ENCODE measurements around the gene NLGN2.
"Not testable (repeated sequence)": the region's sequence is repeated elsewhere in the genome, so short reads cannot be mapped to it uniquely, and the experiment has no call there.

The NLGN2 gene

DNA sequence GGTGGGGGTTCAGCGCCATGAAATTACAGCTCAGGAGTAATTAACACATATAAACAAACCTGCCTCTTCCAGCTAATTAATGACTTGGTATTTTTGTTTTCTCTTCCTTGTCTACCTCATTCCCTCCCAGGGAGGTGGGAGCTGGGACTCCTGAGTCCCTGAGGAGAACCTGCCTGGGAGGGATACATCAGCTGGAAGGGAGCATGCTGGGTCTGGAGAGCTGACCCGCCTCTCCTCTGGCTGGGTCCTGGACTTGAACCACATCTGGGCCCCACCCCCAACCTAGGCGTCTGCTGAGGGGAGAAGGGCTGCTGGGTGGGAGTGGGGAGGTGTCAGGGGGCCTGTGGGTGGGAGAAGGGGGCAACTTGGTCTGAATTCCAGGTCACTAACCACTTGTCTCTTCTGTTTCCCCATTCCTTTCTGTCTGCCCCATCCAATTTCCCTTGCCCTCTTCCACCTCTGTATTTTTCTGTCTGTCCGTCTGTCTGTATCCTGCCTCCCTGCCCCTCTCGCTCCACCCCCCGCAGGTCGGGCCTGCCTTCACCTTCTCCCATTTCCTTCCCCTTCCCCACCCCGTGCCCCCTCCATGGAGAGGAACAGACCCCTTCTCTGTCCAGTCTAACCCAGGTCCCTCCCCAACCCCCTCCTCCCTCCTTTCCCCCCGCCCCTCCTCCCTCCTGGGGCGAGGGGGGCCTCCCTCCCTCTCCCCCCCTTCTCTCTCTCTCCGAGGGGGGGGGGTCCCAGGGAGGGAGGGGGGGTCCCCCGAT is at the start of gene NLGN2:
Gene NLGN2, plus strand, starts transcription at position 361 of the 767 bp plus-strand sequence. CDS start 411 bp downstream, outside the sequence.
- DNase-seq, result no peak

DNA sequence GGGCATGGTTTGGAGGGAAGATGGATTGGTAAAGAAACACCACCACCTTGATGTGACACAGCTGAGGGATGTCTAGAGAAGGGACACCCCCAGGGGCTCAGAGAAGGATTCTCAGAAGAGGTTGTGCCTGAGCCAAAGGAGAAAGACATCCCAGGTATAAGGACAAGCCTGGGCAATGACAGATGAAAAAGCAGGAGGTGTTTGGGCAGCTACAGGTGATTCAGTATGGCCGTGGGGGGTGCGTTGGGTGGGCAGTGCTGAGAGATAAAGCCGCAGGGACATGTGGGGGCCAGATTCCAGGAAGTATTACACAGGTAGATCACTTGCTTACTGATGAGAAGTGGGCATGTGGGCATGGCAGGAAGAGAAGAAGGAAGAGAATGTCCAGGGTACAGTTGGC is 45.7 kb upstream of the NLGN2 start:
- no peak for DNase-seq

DNA sequence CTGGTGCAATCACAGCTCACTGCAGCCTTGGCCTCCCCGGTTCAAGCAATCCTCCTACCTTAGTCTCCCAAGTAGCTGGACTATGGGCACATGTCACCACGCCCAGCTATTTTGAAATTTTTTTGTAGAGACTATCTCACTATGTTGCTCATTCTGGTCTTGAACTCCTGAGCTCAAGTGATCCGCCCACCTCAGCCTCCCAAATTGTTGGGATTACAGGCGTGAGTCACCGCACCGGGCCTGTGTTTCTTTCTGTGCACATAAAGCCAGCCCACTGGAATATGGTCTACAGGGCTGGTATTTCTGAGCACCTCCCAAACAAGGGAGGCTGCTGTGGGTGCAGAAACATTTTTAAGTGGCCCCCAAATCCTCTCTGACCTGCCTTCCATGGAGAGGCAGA is 44.3 kb upstream of the NLGN2 start:
- no peak for DNase-seq

DNA sequence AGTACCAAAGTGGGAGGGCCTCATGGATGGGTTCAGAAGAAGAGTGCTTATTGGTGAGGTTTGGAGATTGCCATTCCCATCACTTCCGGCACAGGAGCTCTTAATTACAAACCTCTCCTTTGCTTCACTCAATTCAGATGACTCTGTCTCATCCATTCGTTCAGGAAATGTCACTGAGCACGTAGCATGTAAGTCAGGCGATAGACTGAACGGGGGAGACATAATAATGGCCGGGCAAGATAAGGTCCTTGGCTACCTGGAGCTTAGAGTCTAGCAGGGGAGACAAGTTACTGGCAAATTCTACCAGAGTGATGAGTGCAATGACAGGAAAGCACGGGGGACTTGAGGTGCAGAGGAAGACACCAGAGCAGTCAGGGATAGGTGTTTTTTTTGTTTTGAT is 41.7 kb upstream of the NLGN2 start:
- not testable (repeated sequence) for DNase-seq

DNA sequence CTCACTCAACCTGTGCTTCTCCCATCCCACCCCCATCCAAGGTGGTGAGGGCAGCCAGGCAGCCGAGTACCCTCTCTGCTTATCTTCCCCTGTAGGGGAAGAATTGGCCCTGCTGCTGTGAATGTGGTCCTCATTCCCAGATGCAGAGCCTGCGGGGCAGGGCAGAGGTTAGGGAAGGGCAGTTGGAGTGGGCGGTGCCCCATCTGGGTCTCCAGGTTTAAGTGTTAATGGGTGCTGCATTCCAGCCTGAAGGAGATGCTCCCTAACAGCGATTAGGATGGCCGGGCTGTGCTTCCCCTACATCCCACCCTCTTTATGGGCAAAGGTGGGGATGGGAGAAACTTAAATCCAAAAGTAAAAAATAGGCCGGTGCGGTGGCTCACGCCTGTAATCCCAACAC is 40.6 kb upstream of the NLGN2 start:
- no peak for DNase-seq

DNA sequence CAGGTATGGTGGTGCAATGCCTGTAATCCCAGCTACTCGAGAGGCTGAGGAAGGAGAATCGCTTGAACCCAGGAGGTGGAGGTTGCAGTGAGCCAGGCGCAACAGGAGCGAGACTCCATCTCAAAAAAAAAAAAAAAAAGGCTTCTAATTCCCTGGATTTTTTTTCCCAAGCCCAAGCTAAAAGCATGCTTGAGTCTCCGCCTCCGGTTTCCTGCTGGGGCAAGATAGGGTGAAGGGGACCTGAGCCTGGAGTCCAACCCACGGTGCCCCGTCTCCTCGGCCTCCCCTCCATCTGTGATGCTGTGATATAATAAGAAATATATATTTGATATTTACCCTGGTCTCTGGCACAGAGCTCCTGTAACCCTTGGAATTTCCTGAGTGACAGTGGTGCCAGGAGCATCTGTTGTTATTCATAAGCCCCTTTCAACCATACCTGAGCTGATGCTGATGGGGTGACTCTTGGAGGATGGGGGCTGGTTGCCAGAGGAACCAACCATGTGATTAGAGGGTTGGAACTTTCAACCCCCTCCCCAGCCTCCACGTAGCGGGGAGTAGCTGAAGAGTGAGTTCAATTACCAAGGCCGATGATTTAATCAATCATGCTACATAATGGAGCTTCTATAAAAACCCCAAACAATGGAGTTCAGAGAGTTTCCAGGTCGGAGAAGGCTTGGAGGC is 39.6 kb upstream of the NLGN2 start:
- no peak for DNase-seq

DNA sequence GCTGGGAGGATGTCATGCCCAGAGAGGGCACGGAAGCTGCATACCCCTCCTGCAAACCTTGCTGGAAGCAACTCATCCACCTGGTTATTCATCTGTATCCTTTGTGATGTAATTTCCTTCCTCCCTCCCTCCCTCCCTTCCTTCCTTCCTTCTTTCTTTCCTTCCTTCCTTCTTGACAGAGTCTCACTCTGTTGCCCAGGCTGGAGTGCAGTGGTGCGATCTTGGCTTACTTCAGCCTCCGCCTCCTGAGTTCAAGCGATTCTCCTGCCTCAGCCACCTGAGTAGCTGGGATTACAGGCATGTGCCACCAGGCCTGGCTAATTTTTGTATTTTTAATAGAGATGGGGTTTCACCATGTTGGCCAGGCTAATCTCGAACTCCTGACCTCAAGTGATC is 39.0 kb upstream of the NLGN2 start:
- not testable (repeated sequence) for DNase-seq

DNA sequence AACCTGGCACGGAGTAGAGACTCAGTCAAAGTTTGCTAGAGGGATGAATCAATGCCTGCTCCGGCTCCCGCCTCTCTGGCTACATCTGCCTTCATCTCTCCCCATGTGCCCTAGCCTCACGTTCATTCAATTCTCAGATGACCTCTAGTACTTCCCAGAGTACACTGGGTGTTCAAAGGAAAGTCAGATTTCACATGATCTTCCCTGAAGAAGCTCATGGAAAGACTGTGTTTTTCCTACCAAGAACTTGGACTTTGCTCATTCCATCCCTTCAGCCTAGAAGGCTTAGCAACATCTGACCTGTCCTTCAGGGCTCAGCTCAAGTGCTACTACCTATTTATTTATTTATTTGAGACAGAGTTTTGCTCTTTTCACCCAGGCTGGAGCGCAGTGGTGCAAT is 37.8 kb upstream of the NLGN2 start:
- no peak for DNase-seq

DNA sequence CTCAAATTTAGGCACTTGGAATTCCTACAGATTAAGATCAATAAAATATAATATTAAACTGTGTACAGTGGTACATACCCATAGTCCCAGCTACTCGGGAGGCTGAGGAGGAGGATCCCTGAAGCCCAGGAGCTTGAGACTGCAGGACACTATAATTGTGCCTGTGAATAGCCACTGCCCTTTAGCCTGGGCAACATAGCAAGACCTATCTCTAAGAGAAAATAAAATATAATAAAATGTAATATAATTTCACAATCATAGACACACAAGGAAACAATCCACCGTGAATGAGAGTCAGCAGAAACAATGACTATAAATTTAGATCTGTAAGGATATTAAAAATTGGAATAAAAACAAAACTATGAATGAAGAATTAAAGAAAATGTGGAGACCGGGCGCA is 36.8 kb upstream of the NLGN2 start:
- no peak for DNase-seq

DNA sequence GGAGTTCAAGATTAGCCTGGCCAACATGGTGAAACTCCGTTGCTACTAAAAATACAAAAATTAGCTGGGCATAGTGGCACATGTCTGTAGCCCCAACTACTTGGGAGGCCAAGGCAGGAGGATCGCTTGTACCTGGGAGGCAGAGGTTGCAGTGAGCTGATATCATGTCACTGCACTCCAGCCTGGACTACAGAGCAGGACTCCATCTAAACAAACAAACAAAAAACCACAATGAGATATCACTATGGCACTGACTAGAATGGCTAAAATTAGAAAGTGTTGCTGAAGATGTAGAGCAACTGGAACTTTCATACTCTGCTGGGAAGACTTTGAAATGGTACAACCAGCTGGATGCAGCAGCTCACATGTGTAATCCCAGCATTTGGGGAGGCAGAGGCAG is 33.3 kb upstream of the NLGN2 start:
- no peak for DNase-seq

DNA sequence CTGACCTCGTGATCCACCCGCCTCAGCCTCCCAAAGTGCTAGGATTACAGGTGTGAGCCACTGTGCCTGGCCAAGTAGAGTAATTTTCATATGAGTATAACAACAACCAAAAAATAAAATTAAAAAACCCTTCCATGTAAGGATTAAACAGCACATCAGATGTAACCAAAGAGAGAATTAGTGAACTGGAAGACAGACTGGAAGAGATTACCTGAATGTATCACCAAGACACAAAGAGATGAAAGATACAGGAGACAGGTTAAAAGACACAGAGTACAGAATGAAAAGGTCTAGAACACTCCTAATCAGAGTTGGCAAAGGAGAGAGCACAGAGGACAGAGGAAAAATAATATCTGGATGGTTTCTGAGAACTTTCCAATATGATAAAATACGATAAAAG is 28.5 kb upstream of the NLGN2 start:
- no peak for DNase-seq

DNA sequence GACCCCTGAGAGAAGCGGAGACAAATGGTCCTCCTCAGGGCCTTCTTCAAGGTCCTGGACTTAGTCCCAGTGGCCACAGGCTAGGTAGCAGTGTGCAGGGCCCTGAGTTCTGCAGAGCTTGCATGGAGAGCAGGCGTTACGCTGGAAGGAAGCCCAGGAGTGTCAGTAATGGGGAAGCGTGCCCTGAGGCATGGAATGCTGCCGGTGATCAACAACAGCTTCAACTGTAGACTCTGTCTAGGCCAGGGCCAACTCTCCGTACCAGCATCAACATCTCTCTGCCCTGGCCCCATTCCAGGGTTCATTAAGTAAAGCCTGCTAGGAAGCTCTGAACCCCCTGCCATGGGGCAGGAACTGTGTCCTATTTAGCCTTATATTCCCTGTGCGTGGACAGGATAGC is 27.3 kb upstream of the NLGN2 start:
- peak in 1 of 2 experiments; percentile 48 for DNase-seq

DNA sequence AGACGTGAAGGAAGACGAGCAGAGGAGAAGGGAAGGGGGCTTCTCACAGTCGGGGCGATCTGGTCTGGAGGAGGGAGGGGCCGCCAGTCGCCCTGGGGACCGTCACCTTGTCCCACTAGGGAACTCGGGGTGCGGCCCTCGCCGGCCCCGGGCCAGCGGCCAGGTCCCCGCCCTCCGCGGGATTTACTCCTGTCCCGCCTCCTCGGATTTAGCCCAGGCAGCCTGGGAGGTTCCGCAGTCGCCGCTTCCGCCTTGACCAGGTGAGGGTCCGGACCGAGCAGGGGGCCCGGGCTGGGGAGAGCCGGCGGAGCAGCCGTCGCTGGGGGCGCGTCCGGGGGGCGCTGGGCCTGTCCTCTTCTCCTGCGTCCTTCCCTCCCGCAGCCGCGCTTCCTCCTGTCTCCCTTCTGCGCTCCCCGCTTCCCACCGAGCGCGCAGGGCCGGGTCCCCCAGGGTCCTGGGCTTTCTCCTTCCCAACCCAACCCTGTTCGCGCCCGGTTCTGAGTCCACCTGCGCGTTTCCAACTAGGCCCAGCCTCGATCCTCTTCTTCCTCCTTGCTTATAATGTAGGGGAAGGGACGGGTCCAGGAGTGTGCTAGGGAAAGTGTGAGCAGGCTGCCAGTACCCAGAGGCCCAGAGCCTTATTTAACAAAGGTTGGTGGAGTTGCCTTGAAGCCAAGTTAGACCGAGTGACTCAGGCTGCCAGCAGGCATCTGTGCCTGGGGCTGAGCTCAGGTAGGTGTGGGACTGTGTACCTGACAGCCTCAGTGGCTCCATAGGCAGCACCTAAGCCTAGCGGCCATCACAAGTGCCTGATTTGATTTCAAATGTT is 26.6 kb upstream of the NLGN2 start, which contains the start of gene TNK1:
Gene TNK1, plus strand, starts transcription at position 235 of the 829 bp plus-strand sequence. CDS start 1,838 bp downstream, outside the sequence.
- no peak for DNase-seq

DNA sequence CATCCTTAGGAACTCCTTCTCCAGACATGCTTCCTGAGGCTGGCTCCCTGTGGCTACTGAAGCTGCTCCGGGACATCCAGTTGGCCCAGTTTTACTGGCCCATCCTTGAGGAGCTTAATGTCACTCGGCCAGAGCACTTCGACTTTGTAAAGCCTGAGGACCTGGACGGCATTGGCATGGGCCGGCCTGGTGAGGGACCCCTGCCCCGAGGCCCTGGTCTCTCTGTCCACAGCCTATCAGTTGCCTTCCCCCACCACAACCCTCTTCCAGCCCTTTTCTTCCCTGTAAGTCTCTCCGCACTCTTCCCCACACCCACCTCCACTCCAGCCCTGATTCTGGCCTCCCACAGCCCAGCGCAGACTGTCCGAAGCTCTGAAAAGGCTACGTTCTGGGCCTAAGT is 24.7 kb upstream of the NLGN2 start:
- DNase-seq, result no peak

DNA sequence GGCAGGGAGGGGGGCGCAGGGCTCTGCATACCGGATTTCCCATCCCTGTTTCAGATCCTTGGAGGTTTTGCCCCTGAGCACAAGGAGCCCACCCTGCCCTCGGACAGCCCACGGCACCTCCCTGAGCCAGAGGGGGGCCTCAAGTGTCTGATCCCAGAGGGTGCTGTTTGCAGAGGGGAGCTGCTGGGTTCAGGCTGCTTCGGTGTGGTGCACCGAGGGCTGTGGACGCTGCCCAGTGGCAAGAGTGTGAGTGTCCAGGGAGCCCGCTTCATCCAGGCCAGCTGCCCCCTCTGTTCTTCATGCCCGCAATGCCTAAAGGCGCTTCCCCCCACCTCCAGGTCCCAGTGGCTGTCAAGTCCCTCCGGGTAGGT is 24.3 kb upstream of the NLGN2 start:
- DNase-seq, result no peak

DNA sequence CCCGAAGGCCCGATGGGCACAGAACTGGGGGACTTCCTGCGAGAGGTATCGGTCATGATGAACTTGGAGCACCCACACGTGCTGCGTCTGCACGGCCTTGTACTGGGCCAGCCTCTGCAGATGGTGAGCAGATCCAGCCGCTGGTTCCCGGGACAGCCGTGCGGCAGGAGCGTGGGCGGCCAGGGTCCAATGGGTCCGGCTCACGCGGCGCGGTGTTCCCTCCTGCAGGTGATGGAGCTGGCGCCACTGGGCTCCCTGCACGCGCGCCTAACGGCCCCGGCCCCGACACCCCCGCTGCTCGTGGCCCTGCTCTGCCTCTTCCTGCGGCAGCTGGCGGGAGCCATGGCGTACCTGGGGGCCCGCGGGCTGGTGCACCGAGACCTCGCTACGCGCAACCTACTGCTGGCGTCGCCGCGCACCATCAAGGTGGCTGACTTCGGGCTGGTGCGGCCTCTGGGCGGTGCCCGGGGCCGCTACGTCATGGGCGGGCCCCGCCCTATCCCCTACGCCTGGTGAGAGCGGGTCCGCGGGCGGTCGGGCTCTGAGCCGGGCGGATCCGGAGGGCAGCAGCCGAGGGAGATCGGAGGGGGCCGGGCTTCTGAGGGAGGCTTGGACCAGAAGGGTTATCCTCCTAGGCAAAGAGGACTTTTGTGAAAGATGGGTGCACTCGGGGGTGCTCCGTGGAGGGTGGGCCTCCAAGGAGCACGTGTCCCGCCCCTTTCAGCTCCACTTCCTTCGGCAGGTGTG is 23.7 kb upstream of the NLGN2 start:
- DNase-seq, result peak in 1 of 2 experiments; percentile 37

DNA sequence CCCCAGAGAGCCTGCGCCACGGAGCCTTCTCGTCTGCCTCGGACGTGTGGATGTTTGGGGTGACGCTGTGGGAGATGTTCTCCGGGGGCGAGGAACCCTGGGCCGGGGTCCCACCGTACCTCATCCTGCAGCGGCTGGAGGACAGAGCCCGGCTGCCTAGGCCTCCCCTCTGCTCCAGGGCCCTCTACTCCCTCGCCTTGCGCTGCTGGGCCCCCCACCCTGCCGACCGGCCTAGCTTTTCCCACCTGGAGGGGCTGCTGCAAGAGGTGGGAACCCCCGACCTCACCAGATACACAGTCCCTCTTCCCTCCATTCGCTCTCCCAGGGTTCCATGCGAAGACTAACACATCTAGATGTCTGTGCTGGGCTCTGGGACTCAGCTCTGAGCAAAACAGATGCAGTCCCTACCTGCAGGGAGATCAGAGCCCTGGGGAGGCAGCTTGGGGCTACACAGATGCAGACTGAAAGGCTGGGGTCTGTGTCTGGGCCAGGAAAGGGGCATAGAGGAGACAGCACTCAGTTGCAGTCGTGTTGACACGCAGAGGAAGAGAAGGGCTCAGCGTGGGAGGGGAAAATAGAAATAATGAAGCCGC is 23.1 kb upstream of the NLGN2 start:
- DNase-seq, result no peak

DNA sequence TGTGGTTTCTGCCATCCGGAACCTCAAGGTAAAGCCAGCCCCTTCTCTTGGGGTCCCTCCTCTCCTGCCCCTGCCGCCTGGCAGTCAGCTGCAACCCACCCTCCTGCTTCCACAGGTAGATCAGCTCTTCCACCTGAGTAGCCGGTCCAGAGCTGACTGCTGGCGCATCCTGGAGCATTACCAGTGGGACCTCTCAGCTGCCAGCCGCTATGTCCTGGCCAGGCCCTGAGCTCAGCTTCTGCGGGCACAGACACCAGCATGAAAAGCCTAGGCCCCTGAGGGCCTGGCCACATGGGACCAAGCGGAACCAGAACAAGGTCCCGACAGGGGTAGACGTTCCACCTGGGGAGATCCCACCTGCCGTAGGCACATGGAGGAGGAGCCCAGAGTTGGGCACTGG is 18.8 kb upstream of the NLGN2 start:
- no peak for DNase-seq

DNA sequence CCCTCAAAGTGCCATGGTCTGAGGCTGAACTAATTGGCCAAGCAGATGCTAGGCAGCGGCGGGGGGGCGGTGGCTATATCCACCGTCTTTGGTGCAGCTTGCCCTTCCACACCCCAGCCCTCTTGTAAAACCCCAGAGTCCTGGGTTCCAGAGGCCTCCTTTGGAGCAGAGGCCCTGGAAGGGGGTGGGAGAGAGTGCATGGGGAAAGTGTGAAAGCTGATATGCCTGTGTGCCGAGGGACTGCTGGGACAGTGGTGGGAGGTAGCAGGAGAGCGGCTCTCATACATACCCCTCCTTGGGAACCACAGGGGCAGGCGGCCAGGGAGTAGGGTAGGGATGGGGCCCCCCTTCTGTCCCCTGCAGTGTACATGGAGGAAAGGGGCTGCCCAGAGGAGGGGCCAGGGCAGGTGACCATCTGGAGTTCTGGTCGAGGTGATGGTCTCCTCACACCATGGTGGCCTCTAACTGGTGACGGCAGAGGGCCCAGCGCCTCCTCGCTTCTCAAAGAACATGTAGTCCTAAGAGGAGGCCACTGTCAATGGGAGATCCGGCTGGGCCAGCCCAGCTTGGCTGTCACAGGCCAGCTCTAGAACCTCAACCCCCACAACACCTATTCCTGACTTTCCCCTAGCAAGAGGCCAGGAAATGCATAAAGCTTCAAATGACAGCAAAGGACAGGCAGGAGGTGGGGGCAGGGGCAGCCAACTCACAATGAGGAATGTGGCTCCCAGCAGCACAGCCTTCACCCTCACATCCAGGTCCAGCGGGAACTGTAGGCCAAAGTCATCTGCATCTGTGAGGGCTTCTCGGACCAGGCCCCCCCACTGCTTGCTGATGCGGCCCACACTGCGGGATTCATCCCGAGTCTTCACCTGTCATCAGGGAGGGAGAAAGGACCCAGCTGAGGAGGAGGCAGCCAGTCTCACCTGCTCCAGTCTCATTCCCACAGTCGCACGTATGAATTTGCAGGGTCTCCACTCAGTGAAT is 17.4 kb upstream of the NLGN2 start:
- no peak for DNase-seq

DNA sequence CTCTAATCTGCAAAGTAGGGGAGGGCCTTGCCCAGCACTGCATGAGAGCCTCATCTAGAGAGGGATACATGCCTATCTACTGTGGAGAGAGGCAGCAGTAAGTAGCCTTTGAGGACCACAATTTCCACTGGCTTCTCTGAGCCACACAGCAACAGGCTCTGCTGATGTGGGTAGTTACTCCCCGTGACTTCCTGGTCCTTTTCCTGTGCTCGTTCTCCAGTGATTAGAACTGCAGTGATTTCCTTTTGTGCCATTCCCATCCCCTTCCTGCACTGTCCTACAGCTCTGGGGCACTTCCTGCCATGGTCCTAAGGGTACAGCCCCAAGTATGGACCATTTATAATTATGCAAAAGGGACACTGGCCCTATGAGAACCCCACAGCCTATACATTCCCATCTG is 16.3 kb upstream of the NLGN2 start:
- no peak for DNase-seq

All from NCI-H2081 (cell line).